B cell (primary cell): ENCODE results near the gene SREBF1.

Source experiments
- CTCF ChIP-seq: fragments of 200-600 bp; IDR thresholded peaks from one replicate; pipeline ENCODE4 v1.8.0; 2022; ENCODE audit warnings: antibody characterized with exemption, mild to moderate bottlenecking
- EZH2 ChIP-seq: IDR thresholded peaks from 2 replicates; pipeline ENCODE4 v1.6.1; 2012; ENCODE audit warnings: borderline replicate concordance, low read depth, mild to moderate bottlenecking, moderate library complexity, low read length; ENCODE audit not compliant: insufficient read depth, poor library complexity, severe bottlenecking

- TF ChIP-seq CTCF = no peak
- no peak for TF ChIP-seq EZH2
These were observed 19.2 kb upstream of the SREBF1 start for GRCh38 chr17:17855976-17856375.
